Fibroblast of skin of right biceps (primary cell): ENCODE measurements around the gene PTPRR.
"Not testable (repeated sequence)": the region's sequence is repeated elsewhere in the genome, so short reads cannot be mapped to it uniquely, and the experiment has no call there.

Experiments used
- DNase-seq: peaks from one replicate; pipeline ENCODE4 v3.0.0-alpha.2; 2013

The PTPRR gene

DNA sequence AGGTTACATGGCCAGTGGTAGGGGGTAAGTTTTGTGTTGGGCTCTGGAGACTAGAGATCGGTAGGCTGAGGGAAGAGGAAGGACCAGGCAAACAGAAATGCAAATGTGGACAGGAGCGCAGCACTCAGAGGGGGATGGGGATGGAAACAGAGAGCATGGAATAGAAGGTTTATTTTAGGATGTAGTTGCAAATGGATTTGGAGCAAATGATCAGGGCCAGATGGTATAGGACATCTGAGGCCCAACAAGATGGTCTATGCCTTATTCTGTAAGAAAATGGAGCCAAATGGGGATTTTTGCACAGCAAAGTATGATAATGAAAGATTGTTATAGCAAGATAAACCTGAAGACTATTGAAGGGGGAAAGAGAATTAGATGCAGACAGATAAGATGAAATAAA is 180.8 kb downstream of the PTPRR start:
- no peak for DNase-seq

DNA sequence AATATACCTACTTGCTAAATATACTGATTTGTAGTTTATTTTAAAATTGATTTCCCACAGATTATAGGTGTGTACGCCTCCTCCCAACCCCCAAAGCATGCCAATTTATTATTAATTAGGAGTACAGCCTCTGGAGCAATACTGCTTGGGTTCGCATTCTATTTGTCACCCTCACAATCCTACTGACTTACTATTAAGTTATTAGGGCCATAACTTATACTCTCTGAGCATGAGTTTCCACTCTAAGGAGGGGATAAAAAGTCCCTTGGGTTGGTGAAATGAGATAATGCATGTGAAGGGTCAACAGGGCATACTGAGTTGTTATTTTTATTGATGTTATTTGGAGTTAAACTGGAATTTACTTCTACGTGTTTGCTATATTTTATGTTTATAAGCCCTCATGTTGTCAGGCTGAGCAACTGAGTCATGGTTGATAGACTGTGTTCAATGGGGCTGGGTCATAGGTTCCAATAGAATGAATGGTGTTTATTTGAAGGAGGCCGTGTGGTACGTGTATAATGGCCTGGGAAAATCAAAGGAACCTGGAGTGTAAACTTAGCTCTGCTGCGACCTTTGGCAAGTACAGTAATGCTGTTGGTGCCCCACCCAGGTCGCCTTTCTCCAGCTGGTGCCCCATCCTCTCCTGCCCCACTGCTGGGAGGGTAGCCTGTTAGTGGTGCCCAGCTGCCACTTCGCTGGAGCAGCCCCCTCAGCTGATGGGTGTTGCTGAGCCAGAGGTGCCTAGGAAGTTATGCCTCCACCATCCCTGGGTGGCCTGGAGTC is 184.0 kb downstream of the PTPRR start:
- no peak for DNase-seq

DNA sequence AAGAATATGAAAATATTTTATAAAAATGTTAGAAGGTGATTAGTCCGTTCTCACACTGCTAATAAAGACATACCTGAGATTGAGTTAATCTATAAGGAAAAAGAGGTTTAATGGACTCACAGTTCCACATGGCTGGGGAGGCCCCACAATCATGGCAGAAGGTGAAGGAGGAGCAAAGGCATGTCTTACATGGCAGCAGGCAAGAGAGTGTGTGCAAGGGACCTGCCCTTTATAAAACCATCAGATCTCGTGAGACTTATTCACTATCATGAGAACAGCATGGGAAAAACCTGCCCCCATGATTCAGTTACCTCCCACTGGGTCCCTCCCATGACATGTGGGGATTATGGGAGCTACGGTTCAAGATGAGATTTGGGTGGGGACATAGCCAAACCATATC is 185.3 kb downstream of the PTPRR start:
- DNase-seq: not testable (repeated sequence)

DNA sequence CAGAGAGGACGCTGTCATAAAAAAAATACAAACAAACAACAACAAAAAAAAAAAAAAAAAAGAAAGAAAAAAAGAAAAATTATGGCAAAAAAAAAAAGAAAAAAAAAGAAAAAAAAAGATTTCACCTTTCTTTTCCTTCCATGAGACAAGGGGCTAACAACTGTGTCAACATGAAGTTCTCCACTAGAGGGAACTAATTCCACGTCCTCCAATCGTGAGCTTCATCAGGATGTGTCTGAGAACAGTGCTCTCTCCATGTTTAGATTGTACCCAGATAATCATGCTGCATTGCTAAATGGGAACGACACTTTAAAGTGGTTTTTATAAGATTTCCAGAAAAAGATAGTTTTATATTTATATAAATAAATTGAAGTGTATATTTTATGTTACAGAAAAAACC is 187.2 kb downstream of the PTPRR start:
- DNase-seq: peak; percentile 72

DNA sequence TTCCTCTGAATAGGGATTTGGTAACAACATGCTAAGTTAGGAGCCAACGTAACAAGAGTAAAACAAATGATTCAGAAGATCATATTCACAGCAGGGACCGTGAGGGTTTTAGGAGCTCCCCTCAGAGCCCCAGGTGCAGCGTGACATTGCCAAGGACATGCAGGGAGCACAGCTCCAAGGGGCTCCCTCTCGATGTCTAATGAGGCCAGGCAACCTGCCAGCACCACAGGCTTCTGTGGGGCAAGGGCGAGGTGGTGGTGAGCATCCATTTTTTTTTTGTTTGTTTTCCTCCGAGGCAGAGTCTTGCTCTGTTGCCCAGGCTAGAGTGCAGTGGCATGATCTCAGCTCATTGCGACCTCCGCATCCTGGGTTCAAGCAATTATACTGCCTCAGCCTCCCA is 188.3 kb downstream of the PTPRR start:
- DNase-seq: no peak

DNA sequence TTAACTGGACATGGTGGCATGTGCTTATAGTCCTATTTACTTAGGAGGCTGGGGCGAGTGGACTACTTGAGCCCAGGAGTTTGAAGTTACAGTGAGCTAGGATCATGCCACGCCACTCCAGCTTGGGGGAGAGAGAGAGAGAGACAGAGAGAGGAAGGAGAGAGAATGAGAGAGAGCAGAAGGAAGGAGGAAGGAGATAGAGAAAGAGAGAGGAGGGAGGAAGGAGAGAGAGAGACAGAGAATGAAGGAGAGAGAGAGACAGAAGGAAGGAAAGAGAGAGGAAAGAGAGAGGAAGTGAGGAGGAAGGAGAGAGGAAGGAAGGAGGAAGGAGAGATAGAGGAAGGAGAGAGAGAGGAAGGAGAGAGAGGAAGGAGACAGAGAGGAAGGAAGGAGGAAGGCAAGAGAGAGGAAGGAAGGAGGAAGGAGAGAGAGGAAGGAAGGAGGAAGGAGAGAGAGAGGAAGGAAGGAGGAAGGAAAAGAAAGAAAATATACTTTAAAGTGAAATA is 189.8 kb downstream of the PTPRR start:
- no peak for DNase-seq

DNA sequence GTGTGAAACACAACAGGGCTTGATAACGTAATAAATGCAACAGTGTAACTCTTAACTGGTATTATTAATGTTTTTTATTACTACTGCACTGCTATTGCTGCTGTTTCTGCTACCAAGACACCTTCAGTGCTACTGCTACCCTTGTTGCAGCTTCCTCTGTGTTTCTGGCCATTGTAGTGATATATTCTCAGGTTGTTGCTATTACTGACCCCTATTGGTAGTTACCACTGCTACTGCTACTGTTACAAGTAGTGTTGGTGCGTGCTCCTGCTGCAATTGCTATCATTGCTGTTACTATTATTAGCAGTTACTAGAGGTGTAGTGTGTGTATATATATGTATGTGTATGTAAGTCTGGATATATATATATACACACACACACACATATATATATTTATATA is 196.1 kb downstream of the PTPRR start:
- peak; percentile 13 for DNase-seq

DNA sequence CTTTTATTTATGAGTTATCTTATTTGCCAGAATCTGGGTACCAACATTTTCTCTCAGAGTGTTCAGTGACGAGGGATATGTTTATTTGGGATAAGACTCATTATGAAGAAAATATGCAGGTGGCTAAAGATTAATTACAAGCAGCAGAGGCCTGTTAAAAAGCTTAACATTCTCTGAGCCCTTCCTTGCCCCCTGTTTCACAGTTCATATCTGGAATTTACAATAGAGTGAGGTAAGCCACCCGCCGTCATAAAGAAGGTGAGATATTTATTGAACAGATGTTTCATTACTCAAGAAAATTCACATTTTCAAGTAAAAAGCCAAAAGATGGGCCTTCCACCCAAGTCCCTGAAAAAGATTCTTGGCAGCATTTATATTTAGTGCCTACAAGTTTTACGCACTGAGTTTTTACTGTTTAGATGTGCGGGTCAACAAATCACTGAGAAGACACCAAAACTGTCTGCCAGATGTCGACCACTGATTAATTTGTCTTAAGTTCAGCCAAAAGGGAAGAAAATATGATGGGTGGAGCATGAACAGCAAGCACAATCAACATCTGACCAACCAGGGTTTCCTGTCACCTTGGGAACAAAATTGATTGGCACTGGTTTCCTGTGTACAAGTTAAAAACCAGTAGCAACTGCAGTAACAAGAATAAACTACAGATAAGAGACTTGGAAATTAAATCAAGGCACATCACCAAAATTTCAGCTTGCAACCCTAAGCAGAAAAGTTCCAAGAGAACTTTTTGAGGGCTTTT is 197.8 kb downstream of the PTPRR start:
- peak; percentile 11 for DNase-seq

DNA sequence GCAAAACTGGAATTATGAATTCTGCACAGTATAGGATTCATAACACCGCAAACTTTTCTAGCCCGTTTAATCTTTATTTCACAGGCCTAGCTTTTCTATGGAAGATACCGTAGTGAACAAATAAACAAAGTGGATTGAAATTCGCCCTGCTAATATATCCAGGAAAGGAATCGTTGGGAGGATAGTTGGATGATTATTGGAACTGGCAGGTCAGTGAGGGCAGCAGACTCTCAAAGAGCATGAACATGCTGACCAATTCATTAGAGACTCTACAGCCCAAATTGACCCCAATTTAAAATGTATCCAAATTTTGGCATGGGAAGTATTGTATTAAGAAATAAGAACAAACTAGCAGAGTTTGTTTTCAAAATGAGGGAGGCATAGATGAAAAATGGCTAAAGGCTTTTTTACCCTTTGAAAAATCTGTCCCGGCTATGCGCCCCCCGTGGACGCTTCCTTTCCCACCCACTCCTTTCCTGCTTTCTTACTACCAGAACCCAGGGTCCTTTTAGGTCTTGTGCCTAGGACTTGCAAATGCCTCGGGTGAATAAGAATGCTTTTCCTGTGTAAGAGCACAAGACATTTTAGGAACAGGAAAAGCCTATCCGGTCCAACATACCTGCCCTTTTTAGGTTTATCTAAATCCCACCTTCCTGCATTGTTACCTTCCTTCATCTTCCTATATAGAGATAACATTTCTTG is 198.7 kb downstream of the PTPRR start:
- DNase-seq: no peak

DNA sequence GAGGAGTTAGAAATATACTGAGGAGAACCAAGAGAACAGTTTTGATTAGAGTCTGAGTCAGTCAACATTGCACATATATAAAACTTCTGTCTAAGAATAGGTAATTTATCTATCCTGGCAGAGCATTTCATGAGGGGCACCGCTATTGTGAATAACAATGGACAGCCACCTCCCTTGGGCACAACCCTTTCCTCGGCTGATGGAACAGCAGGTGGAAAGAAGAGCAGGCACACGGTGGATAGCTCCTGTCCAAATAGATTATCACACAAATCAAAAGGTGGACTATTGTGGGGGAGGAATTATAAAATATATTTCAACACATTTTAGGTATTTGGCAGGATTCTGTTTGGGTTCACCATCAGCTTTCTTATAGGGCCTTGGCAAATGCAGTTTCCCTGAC is 199.3 kb downstream of the PTPRR start:
- DNase-seq: no peak

DNA sequence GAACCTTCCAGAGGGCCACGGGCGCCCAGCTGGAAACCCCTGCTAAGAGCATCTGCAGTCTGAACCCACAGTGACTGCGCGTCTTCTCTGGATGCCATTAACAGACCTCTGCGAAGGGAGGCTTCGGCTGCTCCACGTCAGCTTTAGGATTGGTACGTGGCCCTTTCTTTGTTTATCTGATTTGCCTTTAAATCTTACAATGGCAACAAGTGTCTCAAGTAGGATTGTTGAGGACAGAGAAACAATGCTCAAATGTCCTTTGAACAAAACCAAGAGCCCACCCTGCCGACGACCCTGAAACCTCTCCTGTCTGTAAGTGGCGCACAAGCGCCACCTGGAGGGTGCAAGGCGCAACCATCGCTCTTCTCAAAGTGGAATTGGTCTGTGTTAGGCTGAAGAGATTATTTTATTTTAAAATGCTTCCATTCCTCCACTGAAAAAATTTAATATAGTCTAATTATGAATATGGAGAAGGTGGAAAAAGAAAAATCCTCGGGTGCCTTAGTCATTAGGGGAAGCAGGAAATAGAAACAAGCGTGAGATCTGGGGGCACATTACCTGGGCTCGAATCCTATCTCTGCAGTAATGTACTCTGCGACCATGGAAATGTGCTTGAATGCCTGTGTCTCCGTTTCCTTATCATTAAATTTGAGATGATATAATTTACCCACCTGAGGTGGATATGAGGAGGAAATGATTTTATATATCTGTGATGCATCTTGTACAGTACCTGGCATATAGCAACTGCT is 200.7 kb downstream of the PTPRR start:
- peak; percentile 58 for DNase-seq

DNA sequence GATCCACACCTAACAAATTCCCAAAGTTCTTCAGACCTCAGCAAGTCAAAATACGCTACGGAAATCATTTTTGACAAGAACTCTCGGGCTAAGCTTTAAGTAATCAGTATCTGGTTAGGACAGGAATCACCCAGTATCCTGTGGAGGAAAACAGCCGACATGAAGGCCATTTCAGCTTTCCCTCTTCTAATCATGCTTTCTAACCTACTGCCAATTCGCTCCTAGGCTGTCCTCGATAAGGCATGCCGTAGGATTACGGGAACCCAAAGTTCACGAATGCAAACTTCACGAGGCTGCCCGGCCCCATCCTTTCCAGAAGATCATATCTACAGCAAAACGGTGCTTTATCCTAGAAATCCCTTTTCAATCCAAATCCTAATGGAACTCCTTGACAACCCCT is 201.5 kb downstream of the PTPRR start:
- DNase-seq: no peak

DNA sequence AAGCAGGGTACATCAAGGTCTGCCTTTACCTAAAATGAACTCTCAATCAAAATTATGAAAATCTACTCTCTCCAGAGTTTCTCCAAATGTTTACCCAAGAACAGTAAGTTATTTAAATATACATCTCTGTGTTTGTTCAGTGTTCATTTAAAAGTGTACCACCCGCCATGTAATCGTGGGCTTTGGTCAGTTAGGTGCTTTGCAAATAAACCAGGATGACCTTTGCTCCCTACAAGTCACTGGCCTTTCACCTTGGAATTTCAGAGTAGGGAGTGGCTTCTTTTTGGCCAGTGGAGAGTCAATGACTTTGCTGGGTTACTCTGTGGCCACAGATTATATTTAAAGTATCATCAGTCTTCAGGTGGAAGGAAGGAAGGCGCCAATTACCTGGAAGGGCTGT is 208.7 kb downstream of the PTPRR start:
- no peak for DNase-seq

DNA sequence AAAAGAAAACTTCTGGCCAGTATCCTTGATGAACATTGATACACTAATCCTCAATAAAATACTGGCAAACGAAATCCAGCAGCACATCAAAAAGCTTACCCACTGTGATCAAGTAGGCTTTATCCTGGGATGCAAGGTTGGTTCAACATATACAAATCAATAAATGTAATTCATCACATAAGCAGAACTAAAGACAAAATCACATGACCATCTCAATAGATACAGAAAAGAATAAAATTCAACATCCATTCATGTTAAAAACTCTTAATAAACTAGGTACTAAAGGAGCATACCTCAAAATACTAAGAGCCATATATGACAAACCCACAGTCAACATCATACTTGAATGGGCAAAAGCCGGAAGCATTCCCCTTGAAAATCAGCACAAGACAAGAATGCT is 211.5 kb downstream of the PTPRR start:
- DNase-seq: no peak

DNA sequence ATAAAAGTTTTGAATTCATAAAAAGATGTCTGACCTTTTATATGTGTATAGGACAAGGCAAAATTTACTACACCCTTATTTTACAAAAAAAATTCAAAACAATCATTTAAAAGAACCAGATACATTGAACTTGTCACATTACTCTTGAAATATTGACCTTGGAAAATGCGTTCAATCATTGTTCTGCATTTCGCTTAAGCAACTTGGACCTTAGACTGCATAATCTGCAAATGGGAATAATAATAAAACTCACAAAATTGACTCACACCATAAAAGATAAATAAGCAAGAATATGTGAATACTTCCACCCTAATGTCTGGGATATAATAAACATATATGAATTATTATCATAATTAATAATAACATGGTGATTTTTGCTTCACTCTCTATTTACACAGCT is 213.9 kb downstream of the PTPRR start:
- no peak for DNase-seq

DNA sequence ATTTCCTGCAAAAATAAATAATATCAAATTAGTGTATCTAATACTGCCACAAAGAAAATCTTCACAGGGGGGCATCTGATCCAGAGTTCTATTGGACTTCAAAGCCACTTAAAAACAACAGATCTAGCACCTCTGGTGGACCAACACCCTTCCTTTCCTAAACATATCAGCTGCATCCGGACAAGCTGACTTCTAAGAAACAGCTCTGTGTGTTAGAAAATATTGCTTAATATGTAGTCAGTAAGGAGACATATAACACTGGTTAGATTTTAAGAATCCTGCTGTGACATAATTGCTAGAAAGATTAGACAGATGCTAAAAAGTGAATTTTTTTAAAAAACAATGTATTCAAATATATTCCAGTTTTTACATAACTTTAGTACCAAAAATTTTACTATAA is 222.2 kb downstream of the PTPRR start:
- no peak for DNase-seq

DNA sequence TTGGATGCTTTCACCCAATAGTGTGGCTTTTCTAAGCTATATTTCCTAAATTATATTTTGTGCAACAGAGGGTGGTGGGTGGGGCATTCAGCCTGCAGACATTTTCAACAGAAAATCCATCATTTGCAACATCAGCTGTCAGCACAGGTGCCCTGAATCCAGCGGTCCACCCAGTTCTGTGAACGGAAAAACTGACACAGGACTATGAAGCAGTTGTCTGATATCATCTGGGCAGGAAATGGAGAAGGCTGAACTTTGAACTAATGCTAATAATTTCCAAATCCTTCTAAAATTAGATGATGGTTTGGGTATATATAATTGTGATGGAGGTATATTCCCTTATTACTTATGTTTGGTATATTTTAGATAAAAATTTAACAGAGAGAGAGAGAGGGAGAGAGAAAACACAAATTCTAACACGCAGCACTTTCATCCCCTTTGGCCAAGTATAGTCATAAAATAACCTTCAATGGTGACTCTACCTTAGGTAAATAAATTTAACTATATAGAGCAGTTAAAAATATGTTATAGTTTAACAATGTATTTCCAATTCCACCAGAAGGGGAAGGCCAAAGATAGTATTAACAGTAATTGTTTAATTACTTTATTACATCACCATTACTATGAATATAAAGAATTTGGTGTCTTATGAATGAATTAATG is 225.0 kb downstream of the PTPRR start:
- DNase-seq: no peak

DNA sequence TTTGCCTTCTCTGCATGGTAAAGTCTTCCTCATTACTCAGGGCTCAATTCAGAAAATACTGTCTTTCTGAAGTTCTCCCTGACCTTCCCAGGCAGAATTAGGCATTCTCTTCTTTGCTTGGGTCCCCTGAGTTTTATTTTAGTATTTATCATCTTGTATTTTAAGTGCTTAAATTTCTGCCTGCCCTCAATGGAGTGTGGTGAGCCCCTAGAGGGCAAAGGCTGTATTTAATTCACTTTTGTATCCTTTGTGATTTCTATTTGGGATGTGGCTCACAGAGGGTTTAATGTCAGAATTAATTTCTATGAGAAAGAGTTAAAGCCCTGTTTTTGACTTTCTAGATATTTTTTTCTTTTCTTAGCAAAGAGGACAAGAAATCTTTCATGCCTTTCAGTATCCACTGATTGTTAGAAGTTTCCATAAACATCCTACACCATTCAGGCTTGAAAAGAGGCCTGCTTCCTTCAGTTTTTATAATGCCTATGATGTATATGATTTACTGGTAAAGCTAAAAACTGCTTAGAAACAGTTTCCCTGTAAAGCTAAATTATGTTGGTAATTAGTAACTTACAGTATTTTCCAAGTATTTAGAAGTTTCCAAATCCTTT is 227.8 kb downstream of the PTPRR start:
- DNase-seq: peak; percentile 49

DNA sequence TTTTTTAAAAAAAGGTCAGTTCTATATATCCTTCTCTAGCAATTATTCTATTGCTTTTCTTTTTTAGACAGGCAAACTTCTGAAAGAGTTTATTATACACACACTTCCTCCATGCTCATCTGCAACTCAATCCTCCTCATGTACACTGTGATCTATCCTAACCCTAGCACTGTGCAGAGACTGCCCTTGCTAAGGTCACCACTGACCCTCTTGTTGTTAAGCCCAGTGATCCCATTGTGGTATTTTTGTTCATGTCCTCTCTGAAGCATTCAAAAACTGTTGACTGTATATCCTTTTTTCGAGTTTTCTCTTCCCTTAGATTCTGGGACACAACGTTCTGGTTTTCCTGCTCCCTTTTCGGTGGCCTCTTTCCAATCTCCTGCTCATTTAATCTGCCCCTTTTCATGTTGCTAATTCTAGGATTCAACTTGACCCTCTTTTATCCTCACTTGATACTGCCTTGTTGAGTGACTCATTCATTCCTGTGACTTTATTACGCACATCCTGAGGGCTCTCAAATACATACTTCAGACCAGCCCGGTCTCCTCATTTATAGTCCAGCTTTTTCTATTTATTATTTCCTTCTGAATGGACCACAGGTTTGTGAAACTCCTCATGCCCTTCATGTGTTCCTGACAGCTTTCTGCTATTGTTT is 229.4 kb downstream of the PTPRR start:
- DNase-seq: peak; percentile 66

DNA sequence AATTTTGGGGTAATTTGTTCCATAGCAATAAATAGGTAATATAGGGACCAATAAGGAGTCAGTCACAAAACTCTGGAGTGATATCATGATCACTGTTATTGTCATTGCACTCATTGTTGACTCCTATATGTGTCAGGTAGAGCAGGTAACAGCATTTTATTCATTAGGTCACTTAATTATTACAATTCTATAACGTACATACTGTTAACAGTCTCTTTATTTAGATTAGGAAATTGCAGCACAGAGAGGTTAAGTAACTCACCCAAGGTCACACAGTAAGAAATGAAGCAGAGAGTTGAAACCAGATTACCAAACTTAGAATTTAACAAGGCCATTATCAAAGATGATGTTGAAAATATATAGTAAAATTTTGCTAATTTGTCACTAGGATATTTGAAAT is 233.6 kb downstream of the PTPRR start:
- no peak for DNase-seq

DNA sequence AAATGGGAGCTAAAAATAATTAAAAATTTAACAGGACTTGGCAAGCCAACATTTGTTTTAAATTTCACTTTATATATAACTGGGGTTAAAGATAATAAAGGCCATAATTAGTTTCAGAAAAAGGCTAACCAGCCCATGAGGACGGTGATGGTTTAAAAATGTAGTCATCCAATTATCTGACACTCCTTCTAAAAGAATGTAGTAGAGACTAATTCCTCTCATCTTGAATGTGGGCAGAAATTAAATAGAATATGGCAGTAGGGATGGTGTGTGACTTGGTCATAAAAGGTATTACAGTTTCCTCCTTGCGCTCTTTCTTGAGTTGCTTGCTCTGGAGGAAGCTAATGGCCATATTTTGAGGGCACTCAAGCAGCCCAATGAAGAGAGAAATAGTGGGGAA is 234.2 kb downstream of the PTPRR start:
- peak; percentile 14 for DNase-seq
